NCI-H2081 treated with DMSO at 0.1 percent for 48 hours (cell line): ENCODE measurements around the gene GRB2.
"Not testable (repeated sequence)": the region's sequence is repeated elsewhere in the genome, so short reads cannot be mapped to it uniquely, and the experiment has no call there.

Experiments
- DNase-seq: peaks from one replicate; lab custom pipeline; 2025; lab: John Stamatoyannopoulos, UW

GRB2 gene

DNA sequence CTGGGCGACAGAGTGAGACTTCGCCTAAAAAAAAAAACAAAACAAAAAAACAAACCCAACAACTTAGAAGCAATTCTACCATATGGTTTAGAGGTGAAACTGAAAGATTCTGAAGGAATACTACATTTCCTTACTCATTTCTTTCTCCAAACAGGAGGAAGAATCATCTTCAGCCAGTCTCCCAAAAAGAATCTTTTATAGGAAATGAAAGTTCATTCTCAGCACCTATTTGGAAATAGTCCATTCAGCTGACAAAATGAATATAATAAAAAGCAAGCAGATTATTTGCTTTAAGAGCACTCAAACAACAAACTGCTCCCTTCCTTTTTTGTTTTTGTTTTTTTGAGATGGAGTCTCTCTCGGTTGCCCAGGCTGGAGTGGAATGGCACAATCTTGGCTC lies 17.7 kb downstream of the GRB2 start:
- no peak for DNase-seq

DNA sequence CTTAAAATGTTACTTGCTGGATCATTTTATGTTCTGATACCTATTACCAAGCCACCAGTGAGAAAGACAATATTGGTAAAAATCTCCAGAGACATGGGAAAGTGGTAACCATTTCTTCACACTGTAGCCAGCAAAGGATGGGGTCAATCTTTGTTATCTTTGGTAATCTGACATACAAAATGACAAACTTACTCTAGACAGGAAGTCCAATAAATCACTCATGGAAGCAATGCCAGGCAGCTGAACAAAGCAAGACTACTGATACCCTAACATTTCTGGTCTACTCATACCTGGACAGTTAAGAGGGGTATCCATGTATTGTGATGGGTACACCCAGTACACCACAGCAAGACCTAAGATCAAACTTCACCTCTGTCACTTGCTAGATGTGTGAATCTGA lies 19.0 kb downstream of the GRB2 start:
- no peak for DNase-seq

DNA sequence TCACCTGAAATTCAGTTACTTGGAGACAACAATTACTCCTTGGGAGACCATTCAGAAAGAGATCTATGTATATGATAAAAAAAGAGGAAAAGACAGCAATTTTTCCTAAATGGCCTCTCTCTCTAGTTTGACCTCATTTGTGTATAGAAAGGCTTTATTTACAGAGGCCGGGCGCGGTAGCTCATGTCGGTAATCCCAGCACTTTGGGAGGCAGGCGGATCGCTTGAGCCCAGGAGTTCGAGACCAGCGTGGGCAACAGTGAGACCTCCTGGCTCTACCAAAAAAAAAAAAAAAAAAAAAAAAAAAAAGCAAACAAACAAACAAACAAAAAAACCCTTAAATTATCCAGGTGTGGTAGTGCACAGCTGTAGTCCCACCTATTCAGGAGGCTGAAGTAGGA lies 20.7 kb downstream of the GRB2 start:
- no peak for DNase-seq

DNA sequence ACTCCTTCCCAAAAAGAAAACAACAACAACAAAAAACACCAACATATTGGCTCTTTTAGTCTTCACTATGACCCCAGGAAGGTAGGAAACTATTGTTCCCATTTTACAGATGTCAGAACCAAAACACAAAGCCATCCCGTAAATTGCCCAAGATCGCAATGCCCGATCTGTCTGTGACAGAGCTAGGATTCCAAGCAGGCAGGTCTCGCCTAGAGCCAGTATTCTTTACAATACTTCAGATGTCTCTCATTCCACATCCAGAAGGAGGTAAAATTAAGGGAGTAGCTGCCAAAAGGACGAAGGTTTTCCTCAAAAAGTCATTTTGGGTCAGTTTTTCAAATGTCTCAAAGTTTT lies 21.7 kb downstream of the GRB2 start:
- no peak for DNase-seq

DNA sequence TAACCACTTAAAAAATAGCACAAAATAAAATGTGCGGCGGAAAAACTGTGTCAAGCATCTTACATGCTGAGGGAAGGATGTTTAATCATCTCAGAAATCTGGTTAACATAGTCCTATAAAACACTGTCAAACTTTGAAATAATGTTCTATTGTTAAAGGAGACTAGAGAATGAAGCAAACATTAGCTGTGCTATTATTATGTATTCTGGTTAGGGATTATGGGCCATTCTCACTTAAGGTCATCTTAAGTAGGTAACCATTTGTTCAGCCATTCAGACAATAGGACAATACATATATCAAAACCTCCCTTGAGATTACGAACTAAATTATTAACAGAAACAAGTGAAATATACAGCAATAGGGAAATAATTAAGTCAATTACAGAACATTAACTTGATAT lies 24.7 kb downstream of the GRB2 start:
- DNase-seq, result no peak

DNA sequence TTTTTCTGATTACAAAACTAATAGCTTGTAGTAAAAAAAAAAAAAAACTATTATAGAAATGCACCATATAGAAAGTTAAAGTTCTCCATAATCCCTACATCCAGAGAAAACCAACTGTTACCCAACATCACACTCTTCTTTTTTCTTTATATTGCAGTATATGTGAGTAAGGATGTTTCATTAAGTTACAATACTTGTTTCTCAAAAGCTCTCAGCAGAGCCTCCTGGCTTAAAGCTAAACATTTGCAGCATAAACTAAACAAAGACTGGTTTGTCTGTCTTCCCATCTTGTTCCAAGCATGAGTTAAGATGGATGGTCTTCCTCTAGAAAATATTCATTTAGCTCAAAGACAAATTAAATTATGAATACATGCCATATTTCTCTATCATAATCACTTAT lies 25.2 kb downstream of the GRB2 start:
- DNase-seq, result no peak

DNA sequence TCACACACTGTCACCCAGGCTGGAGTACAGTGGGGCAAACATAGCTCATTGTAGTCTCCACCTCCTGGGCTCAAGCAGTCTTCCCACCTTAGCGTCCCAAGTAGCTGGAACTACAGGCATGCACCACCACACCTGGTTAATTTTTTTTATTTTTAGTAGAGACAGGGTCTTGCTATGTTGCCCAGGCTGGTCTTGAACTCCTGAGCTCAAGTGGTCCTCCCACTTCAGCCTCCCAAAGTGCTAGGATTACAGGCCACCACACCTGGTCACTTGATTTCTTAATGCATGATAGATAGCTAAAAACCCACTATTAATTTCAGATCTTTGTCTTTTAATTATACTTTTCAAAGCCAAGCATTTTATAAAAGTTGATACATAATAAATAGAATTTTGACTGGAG lies 26.1 kb downstream of the GRB2 start:
- not testable (repeated sequence) for DNase-seq

DNA sequence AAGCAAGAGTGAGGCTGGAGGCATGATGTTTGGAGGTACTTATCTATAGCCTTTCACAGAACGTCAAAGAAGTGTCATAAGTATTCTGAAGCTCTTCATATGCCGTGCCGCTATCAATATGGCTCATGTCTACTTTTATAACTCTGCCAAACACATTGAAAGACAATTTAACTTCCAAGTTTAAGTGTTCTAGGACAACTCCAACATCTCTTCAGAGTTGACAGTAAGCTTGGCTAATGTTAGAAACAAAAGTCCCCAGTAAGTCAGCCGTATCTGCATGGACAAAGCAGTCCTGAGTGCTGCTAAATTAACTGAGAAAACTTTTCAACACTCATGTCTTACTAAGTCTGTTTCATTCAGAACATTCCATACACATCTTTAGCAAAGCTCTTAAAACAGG lies 32.2 kb downstream of the GRB2 start:
- no peak for DNase-seq

DNA sequence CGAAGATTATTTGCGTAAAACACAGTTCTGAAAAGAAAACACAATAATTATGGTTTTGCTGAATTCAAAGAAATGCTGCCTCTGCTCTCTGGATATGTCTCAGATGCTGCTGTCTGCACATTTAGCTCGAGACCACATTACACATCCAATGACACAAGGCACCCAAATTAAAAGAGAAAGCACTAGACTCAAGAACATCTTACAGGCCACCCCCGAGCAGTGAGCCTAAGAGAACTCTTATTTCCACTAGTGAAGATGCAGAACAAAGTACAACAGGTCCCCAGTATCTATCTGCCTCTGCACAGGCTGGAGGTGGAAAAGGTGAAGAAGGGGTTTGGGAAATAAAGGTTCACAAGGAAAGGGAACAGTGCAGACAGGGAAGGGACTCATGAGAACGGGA lies 33.5 kb downstream of the GRB2 start:
- DNase-seq, result no peak

DNA sequence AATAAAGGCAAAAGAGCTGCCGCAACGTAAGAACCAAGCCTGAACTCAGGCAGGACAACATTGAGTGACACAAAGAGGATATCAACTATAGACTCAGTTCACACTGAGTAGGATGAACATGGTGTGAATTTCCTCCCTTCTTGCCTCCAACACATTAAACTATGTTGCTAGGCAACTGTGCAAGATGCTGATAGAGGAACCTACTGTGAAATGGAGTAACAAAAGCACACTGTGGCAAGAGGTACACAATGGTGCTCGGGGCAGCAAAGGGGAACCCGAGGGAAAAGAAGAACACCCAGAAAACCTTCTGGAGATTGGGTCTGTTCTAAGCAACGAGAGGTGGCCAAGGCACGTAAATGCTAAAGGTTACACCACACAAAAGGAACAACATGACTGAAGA lies 34.1 kb downstream of the GRB2 start:
- DNase-seq, result no peak

DNA sequence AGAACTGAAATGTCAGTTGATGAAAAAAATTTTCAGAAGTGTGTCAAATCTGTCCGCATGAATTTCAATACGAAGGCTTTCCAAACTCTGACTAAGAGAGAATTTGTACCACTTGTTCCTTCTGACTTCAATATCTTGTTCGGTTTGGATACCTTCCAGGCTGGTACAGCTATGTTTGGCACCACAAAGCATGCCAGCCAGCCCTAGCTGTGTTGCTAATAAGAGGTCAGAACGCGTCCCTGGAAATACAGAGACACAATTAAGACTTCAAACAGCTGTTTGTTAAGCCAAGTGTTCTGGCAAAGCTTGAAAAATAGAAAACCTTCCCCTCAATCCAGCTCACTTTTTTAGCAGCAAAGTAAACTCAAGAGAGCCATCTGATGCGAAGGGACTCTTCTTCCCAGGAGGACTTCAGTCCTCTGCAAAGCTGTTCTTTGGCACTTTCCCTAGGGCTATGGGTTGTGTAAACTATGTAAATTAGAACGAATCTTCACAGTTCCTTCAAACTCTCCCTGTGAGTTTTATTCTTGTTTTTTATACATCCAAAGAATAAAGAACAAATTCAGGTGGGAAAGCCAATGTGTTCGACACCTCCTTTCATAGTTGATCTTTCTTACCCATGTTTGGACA lies 35.1 kb downstream of the GRB2 start:
- no peak for DNase-seq

DNA sequence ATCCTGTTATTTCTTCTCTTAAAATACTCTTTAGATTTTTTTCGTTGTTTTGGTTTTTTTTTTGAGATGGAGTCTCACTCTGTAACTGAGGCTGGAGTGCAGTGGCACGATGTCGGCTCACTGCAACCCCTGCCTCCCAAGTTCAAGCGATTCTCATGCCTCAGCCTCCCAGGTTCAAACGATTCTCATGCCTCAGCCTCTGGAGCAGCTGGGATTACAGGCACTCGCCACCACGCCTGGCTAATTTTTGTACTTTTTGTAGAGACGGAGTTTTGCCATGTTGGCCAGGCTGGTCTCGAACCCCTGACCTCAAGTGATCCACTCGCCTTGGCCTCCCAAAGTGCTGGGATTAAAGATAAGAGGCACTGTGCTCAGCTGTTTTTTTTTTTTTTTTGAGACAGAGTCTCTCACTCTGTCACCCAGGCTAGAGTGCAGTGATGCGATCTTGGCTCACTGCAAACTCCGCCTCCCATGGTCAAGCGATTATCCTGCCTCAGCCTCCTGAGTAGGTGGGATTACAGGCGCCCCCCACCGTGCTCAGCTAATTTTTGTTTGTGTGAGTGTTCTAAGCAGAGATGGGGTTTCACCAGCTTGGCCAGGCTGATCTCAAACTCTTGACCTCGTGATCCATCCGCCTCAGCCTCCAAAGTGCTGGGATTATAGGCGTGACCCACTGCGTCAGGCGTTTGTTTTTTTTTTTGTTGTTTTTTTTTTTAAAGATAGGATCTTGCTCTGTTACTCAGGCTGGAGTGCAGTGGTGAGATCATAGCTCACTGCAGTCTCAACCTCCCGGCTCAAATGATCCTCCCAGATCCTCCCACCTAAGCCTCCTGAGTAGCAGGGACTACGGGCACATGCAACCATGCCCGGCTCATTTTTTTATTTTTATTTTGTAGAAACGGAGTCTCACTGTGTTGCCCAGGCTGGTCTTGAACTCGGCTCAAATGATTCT lies 37.4 kb downstream of the GRB2 start:
- not testable (repeated sequence) for DNase-seq

DNA sequence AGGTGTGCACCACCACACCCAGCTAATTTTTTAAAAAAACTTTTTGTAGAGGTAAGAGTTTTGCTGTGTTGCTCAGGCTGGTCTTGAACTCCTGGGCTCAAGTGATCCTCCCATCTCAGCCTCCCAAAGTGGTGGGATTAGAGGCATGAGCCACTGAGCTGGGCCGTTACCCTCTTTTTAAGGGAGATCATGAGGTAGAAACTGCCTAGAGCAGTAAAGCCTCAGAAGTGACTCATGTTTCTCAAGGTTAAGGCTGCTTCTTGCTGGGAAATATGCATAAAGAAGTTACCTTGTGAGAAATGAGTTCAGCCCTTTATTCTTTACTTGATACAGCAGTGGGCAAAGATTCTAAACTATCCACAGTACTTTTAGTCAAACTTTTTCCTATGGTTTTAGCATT lies 38.2 kb downstream of the GRB2 start:
- no peak for DNase-seq

DNA sequence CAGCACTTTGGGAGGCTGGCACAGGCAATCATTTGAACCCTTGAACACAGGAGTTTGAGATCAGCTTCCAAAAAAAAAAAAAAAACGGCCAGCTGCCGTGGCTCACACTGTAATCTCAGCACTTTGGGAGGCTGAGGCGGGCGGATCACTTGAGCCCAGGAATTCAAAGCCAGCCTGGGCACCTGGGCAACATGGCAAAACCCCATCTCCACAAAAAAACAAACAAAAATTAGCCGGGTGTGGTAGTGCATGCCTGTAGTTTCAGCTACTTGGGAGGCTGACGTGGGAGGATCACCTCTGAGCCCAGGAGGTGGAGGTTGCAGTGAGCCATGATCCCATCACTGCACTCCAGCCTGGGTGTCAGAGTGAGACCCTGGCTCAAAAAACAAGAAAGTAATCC lies 39.0 kb downstream of the GRB2 start:
- no peak for DNase-seq

DNA sequence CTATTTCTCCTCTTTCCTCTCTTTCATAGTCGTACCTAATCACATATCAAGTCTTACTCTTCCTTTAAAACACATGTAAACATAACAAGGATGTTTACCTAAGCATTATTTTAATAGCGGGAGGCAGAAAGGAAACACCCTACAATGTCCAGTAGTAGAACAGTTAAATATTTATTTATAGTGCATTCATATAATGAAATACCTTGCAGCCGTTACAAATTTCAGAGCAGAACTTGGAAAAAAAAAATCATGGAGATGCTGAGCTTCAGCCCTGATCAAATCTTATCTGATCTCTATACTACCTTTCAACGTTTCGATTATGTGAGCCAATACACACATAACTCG lies 39.6 kb downstream of the GRB2 start:
- DNase-seq, result no peak

DNA sequence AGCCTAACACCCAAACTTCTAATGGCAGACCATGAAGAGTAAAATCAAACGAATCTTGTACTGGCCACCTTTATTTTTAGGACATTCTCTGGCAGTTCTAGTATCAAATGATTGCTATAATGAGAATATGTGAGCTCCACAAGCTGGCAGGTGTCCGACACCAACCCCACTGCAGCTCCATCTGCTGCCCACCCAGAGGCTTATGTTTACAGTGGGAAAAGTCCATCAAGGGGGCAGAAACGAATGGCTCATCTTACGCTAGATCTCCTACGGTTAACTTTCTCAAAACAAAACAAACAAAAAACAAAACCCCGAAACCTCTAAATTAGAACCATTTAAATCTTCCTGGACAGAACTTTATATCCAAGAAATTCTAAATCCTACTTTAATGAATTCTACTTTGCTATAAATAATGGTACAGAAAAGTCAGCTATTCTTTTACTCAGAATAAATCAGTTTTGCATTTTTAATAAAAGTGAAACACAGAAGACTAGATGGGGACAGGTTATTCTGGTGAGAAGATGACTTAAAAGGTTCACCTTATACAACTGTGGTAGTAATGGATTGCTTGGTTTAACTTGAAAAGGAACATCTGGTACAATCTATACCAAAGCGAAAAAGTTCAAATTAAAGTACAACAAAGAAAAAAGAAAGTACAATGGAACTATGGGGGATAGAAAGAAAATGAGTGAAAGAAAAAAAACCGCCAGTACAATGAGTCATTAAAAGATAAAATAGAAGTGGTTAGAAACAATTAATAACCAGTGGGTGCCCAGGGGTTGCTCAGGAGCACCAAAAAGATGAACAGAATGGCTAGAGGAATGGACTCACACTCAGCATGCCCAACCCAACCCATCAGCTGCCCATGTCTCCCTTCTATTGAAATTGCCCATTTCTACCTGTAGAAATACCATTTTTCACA lies 40.2 kb downstream of the GRB2 start:
- DNase-seq, result no peak

DNA sequence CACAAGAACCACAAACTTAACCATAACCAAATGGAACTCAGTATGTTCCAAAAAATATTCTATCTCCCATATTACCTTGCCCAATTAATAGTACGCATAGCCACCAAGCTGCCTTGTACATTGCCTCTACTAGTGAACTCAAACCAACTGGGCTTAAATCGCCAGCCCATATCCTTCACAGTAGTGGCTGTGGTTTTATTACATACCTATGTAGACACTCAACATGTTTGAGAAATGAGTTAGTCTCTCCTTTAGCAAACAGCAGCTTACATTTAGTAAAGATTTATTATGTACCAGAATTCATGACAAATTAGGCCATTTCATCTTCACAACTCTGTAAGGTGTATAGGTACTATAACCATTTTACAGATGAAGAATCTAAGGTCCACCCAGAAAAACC lies 41.4 kb downstream of the GRB2 start:
- no peak for DNase-seq

DNA sequence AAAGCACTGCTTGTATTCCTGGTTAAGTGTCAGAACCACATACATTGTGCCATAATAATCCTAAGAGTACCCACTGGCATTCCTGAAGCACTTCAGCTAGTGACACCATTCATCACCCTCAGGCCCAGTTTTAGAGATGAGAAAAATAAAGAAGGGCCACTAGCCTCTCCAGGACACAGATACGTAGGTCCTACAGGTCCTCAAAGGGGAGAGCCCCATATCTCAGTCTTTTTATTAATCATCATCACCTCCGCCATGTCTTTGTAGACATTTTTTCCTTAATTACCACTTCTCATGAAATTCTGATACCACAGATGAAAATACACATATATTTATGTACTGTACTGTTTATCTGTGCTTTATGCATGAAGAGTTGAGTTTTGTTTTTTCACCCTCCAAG lies 43.5 kb downstream of the GRB2 start:
- no peak for DNase-seq

DNA sequence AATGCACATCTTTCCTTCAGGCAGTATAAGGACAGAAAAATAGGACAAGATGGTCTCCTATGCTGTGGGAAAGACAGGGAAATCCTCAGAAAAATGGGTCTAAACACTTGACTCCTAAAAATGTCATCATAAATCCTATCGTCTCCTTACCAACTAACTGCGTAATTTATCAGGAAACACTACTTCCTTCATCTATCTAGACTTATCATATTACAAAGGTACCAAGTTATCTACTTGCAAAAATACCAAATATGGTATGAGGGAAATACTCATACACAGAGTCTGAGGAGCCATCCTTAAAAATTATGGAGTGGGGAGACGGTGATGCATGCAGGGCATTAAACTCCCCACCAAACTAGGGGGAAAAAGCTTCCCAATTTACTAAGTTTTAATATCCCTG lies 44.1 kb downstream of the GRB2 start:
- DNase-seq, result no peak

DNA sequence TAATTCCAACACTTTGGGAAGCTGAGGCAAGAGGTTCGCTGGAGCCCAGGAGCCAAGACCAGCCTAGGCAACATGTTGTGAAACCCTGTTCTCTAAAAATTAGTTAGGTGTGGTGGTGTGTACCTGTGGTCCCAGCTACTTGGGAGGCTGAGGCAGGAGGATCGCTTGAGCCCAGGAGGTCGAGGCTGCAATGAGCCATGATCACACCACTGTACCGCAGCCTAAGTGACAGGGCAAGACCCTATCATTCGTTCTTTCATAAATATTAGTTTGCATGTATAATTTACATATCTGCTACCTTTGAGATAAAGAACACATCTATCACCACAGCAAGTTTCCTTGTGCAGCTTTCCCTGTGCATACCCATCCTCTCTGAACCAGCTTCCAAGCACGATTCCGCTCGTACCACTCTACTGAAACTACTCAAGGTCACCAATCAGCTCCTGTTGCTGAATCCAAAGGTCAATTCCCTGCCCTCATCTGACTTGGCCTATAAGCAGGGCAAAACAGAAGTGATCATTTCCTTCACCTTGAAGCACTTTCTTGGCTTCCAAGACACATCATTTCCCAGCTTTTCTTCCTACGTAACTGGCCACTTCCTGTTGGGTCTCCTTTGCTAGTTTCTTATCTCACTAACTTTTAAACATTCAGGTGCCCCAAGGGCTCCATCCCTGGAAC lies 49.1 kb downstream of the GRB2 start:
- no peak for DNase-seq

DNA sequence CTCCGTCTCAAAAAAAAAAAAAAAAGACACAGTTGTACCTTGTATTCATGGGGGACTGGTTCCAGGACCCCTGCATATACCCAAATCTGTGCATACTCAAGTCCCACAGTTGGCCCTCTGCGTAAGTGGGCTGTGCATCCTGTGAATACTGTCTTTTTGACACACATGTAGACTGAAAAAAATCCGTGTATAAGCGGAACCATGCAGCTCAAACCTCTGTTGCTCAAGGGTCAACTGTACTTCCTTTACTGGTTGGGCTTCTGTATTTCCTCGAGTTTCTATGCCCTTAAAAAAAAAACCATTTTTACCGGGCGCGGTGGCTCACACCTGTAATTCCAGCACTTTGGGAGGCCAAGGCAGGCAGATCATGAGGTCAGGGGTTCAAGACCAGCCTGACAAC lies 52.3 kb downstream of the GRB2 start:
- DNase-seq, result no peak

DNA sequence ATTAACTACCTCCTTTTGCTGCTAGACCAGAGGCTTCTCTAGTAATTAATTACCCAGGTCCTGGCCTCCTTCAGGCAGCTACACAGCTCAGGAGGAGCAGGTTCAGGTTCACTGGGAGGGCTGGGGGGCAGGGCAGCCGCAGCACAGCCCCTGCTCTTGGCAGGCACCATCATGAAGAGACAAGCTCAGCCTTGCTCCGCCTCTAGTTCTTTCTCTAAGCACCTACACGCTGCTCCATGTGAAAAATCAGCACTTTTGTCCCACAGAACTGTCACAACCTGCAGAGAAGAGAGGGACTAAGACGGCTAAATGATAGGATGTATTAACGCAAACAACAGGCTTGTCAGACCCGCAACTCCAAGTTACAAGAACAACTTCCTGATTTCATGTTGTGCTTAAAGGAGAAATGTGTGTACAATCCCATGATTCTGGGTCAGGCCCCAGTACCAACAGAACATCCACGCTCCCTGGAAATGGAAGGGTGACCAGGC lies 53.4 kb downstream of the GRB2 start:
- DNase-seq, result no peak
